Omental fat pad (tissue), 4 donors: ENCODE data around the gene ANXA4. TPM values are rescaled to one million over a fixed set of nuclear protein-coding genes. Genes with fewer than 3 reads are reported as not detected.
A peak's percentile ranks its signal among the peaks of the same experiment; 100 is the strongest.

ENCODE experiments used
- ATAC-seq: fragments of 150-250 bp; one replicate; pipeline ENCODE4 v1.9.1; 2016; ENCODE audit warnings: mild to moderate bottlenecking, moderate library complexity; ENCODE audit not compliant: low FRiP score
- DNase-seq: peaks from one replicate; pipeline ENCODE4 v3.0.0-alpha.2; 2019; ENCODE audit warnings: low spot score
- CTCF ChIP-seq, 3 donors: fragments of 450-650 bp; IDR thresholded peaks; one replicate each; pipeline ENCODE4 v1.5.1; 2016 to 2017; ENCODE audit warnings: antibody characterized with exemption in 3 of 3, mild to moderate bottlenecking in 3 of 3, moderate library complexity in 2 of 3
- total RNA-seq, 4 donors: library from RNA; depleted of rRNA; stranded (reverse); fragments of >200 nt; gene quantifications; one replicate each; pipeline ENCODE4 v1.1.0, GENCODE V29; 2016

ANXA4 gene
- total RNA-seq, 4 donors from 2014 or later = 36.6 to 52.3 (median 40.7) TPM

- ATAC-seq = no peak
- no peak for TF ChIP-seq CTCF (IDR thresholded peaks at IDR 0.05)
- no peak for DNase-seq
Observed at GRCh38 chr2:69810550-69810949, 68.6 kb downstream of the ANXA4 start.

GRCh38 chr2:69811018-69811417 is 69.1 kb downstream of the ANXA4 start:
- DNase-seq = no peak
- TF ChIP-seq CTCF (IDR thresholded peaks at IDR 0.05) = no peak
- ATAC-seq = no peak

GRCh38 chr2:69811591-69811990 is 69.7 kb downstream of the ANXA4 start:
- TF ChIP-seq CTCF (IDR thresholded peaks at IDR 0.05) = no peak
- DNase-seq (no peak), ATAC-seq (no peak)

GRCh38 chr2:69815717-69816116 is 73.8 kb downstream of the ANXA4 start:
- DNase-seq (no peak), ATAC-seq (no peak)
- TF ChIP-seq CTCF (IDR thresholded peaks at IDR 0.05) = no peak

GRCh38 chr2:69816923-69817542 is 75.1 kb downstream of the ANXA4 start:
- TF ChIP-seq CTCF (IDR thresholded peaks at IDR 0.05) = peak in 2 of 3 donors; percentile 88 to 90
- ATAC-seq (peak; percentile 67), DNase-seq (peak; percentile 44)

GRCh38 chr2:69817729-69818501 is 76.0 kb downstream of the ANXA4 start:
- DNase-seq = no peak
- no peak for ATAC-seq
- TF ChIP-seq CTCF (IDR thresholded peaks at IDR 0.05) = no peak
